SK-N-SH (cell line): ENCODE data around the gene PRKN. TPM values are rescaled to one million over a fixed set of nuclear protein-coding genes. Genes with fewer than 3 reads are reported as not detected.

ENCODE experiments used
- CTCF ChIA-PET: fragments of 300-600, 350-600 bp; formaldehyde crosslinking; extraction: SDS; loops from one replicate; lab custom pipeline; 2021; lab: Yijun Ruan, JAX
- POLR2A ChIA-PET: fragments of 350-600 bp; sonication (Branson Sonifier 250); formaldehyde crosslinking; extraction: SDS; loops from one replicate; lab custom pipeline; 2020; ENCODE audit warnings: antibody characterized with exemption, inconsistent platforms; lab: Yijun Ruan, JAX
- DNase-seq: peaks from one replicate; pipeline ENCODE4 v3.0.0; 2012
- H2AFZ ChIP-seq: fragments of 200-600 bp; sonication (generic); 2 replicates; pipeline ENCODE4 v1.8.1; 2016; ENCODE audit warnings: antibody characterized with exemption, mild to moderate bottlenecking, low read depth
- H3F3A ChIP-seq: fragments of 200-600 bp; sonication (generic); replicated peaks from 2 replicates; pipeline ENCODE3; 2016; ENCODE audit warnings: antibody characterized with exemption, mild to moderate bottlenecking; ENCODE audit not compliant: insufficient read depth
- H3K27ac ChIP-seq, 2 experiments: fragments of 200-500 bp in 1 of 2; fragments of 200-600 bp in 1 of 2; sonication (Bioruptor generic) in 1 of 2; sonication (generic), shearing (Covaris generic) in 1 of 2; 2 replicates each; pipeline versions ENCODE4 v1.5.1 to v1.6.1; 2014 to 2016; ENCODE audit warnings: low read depth in 2 of 2, inconsistent platforms in 1 of 2, low read length in 1 of 2, mild to moderate bottlenecking in 1 of 2, mixed read lengths in 1 of 2
- H3K27me3 ChIP-seq: fragments of 200-600 bp; sonication (generic), shearing (Covaris generic); 2 replicates; pipeline ENCODE4 v1.6.1; 2016; ENCODE audit warnings: mixed run types; ENCODE audit not compliant: insufficient read depth
- H3K36me3 ChIP-seq, 2 experiments: fragments of 200-500 bp in 1 of 2; fragments of 200-600 bp in 1 of 2; sonication (Bioruptor generic) in 1 of 2; sonication (generic) in 1 of 2; replicated peaks in 1 of 2; 2 replicates each; pipeline versions ENCODE3 to v1.5.1; 2014 to 2016; ENCODE audit warnings: low read length in 1 of 2, mild to moderate bottlenecking in 1 of 2; ENCODE audit not compliant: insufficient read depth in 2 of 2, control insufficient read depth in 1 of 2
- H3K4me1 ChIP-seq, 2 experiments: fragments of 200-500 bp in 1 of 2; fragments of 200-600 bp in 1 of 2; sonication (Bioruptor generic) in 1 of 2; sonication (generic), shearing (Covaris generic) in 1 of 2; 2 replicates each; pipeline versions ENCODE4 v1.5.1 to v1.6.1; 2014 to 2016; ENCODE audit warnings: low read depth in 1 of 2, low read length in 1 of 2, mixed run types in 1 of 2; ENCODE audit not compliant: insufficient read depth in 2 of 2, control insufficient read depth in 1 of 2
- H3K4me2 ChIP-seq: fragments of 200-600 bp; sonication (generic), shearing (Covaris generic); 2 replicates; pipeline ENCODE4 v1.6.1; 2017; ENCODE audit warnings: mixed run types
- H3K4me3 ChIP-seq, 2 experiments: fragments of 200-500 bp in 1 of 2; fragments of 200-600 bp in 1 of 2; sonication (Bioruptor generic) in 1 of 2; sonication (generic), shearing (Covaris generic) in 1 of 2; 2 replicates each; pipeline versions ENCODE4 v1.5.1 to v1.8.1; 2014 to 2016; ENCODE audit warnings: low read depth in 2 of 2, inconsistent platforms in 1 of 2, low read length in 1 of 2, mild to moderate bottlenecking in 1 of 2, mixed read lengths in 1 of 2, moderate library complexity in 1 of 2
- H3K79me2 ChIP-seq: fragments of 200-600 bp; sonication (generic); 2 replicates; pipeline ENCODE4 v1.8.1; 2017; ENCODE audit warnings: mild to moderate bottlenecking; ENCODE audit not compliant: insufficient read depth
- H3K9ac ChIP-seq: fragments of 200-600 bp; sonication (generic); 2 replicates; pipeline ENCODE4 v1.6.1; 2017; ENCODE audit warnings: mixed run types
- H3K9me2 ChIP-seq: fragments of 200-600 bp; sonication (generic); 2 replicates; pipeline ENCODE4 v1.6.1; 2017; ENCODE audit warnings: mixed run types
- H3K9me3 ChIP-seq: fragments of 200-600 bp; sonication (generic); 2 replicates; pipeline ENCODE4 v1.6.1; 2017; ENCODE audit warnings: mixed run types, mild to moderate bottlenecking, moderate library complexity
- H4K20me1 ChIP-seq: fragments of 200-600 bp; sonication (generic); 2 replicates; pipeline ENCODE4 v1.6.1; 2017; ENCODE audit warnings: mild to moderate bottlenecking, mixed run types; ENCODE audit not compliant: insufficient read depth
- EZH2phosphoT487 ChIP-seq: fragments of 200-600 bp; sonication (generic); IDR thresholded peaks from 2 replicates; pipeline ENCODE4 v1.6.1; 2017; ENCODE audit warnings: low read depth, mixed run types, mild to moderate bottlenecking, antibody characterized with exemption, moderate library complexity, borderline replicate concordance
- FOSL2 ChIP-seq: IDR thresholded peaks from 2 replicates; pipeline ENCODE4 v1.4.0; 2012; ENCODE audit warnings: low read depth, mild to moderate bottlenecking, moderate library complexity, borderline replicate concordance
- FOXJ3 ChIP-seq: sonication (generic); formaldehyde crosslinking; IDR thresholded peaks from 2 replicates; pipeline ENCODE4 v1.5.1; 2020; ENCODE audit warnings: mild to moderate bottlenecking, missing genetic modification reagents
- FOXM1 ChIP-seq: IDR thresholded peaks from 2 replicates; pipeline ENCODE4 v1.4.0; 2012; ENCODE audit warnings: low read depth, mild to moderate bottlenecking
- GATA2 ChIP-seq: sonication (generic); formaldehyde crosslinking; IDR thresholded peaks from 2 replicates; pipeline ENCODE4 v1.5.0; 2020; ENCODE audit warnings: mild to moderate bottlenecking, missing genetic modification reagents
- IRF3 ChIP-seq: fragments of 150-350 bp; IDR thresholded peaks from 2 replicates; pipeline ENCODE4 v1.6.1; 2016; ENCODE audit warnings: mild to moderate bottlenecking, low read depth, low read length
- JUND ChIP-seq: IDR thresholded peaks from 2 replicates; pipeline ENCODE4 v1.4.0; 2012
- MAX ChIP-seq: IDR thresholded peaks from 2 replicates; pipeline ENCODE4 v1.4.0; 2012; ENCODE audit warnings: low read depth
- MEF2A ChIP-seq: IDR thresholded peaks from 2 replicates; pipeline ENCODE4 v1.4.0; 2012; ENCODE audit warnings: low read depth, borderline replicate concordance
- MXI1 ChIP-seq: IDR thresholded peaks from 2 replicates; pipeline ENCODE4 v1.6.1; 2012; ENCODE audit warnings: mild to moderate bottlenecking, low read depth, low read length, improper control_type of control experiment
- NFIC ChIP-seq: IDR thresholded peaks from 2 replicates; pipeline ENCODE4 v1.4.0; 2012; ENCODE audit warnings: borderline replicate concordance
- NRF1 ChIP-seq: IDR thresholded peaks from 2 replicates; pipeline ENCODE4 v1.6.1; 2012; ENCODE audit warnings: low read depth, mild to moderate bottlenecking, low read length
- RCOR1 ChIP-seq: fragments of 150-350 bp; IDR thresholded peaks from 2 replicates; pipeline ENCODE4 v1.6.1; 2017; ENCODE audit warnings: antibody characterized with exemption, low read length
- RFX5 ChIP-seq: IDR thresholded peaks from 2 replicates; pipeline ENCODE4 v1.6.1; 2012; ENCODE audit warnings: mild to moderate bottlenecking, improper control_type of control experiment, low read length
- RXRA ChIP-seq: IDR thresholded peaks from 2 replicates; pipeline ENCODE4 v1.4.0; 2012; ENCODE audit warnings: low read depth, mild to moderate bottlenecking, borderline replicate concordance
- SIN3A ChIP-seq: IDR thresholded peaks from 2 replicates; pipeline ENCODE4 v1.6.1; 2012; ENCODE audit warnings: low read depth, mild to moderate bottlenecking, low read length, moderate library complexity, borderline replicate concordance
- TCF12 ChIP-seq: IDR thresholded peaks from 2 replicates; pipeline ENCODE4 v1.4.0; 2012
- TEAD4 ChIP-seq: IDR thresholded peaks from 2 replicates; pipeline ENCODE4 v1.4.0; 2012; ENCODE audit warnings: mild to moderate bottlenecking, borderline replicate concordance; ENCODE audit not compliant: insufficient read depth
- WGBS: methylation state at CpG from one replicate; pipeline ENCODE4 v1.1.6; 2017; ENCODE audit warnings: low lambda C conversion rate; 5-methylcytosine and 5-hydroxymethylcytosine counted together
- polyA plus RNA-seq, 3 experiments: library from polyadenylated mRNA; depleted of rRNA; stranded (reverse); fragments of >200 nt; gene quantifications; 2 replicates each; pipeline ENCODE4 v1.2.3, GENCODE V29; 2012
- TF ChIP-seq, protein P1 (sequence below): fragments of 200-600 bp; sonication (generic); IDR thresholded peaks from 2 replicates; pipeline ENCODE4 v1.6.1; 2017; ENCODE audit warnings: antibody characterized with exemption, mild to moderate bottlenecking, moderate library complexity

Gene PRKN
- polyA plus RNA-seq, 1 of the 3 experiments (the other 2 are of a cell fraction), result 0.76 TPM

- no peak overlapping the region for H3K9ac ChIP-seq
- no peaks in the 10 kb centered on the region for H3K79me2 ChIP-seq
- H3K4me1 ChIP-seq, result no peaks in the 10 kb centered on the region
- TF ChIP-seq, protein P1, sequence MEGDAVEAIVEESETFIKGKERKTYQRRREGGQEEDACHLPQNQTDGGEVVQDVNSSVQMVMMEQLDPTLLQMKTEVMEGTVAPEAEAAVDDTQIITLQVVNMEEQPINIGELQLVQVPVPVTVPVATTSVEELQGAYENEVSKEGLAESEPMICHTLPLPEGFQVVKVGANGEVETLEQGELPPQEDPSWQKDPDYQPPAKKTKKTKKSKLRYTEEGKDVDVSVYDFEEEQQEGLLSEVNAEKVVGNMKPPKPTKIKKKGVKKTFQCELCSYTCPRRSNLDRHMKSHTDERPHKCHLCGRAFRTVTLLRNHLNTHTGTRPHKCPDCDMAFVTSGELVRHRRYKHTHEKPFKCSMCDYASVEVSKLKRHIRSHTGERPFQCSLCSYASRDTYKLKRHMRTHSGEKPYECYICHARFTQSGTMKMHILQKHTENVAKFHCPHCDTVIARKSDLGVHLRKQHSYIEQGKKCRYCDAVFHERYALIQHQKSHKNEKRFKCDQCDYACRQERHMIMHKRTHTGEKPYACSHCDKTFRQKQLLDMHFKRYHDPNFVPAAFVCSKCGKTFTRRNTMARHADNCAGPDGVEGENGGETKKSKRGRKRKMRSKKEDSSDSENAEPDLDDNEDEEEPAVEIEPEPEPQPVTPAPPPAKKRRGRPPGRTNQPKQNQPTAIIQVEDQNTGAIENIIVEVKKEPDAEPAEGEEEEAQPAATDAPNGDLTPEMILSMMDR, result no peak
- TF ChIP-seq, all 33 proteins: peak for 0
- H3F3A ChIP-seq, result no peaks in the 10 kb centered on the region
- H3K36me3 ChIP-seq, result no peaks in the 10 kb centered on the region
- H4K20me1 ChIP-seq, result no peaks in the 10 kb centered on the region
- POLR2A ChIA-PET, result no interaction called here
- H3K4me3 ChIP-seq, result no peak overlapping the region
- no peak overlapping the region for H2AFZ ChIP-seq
- no peak for DNase-seq
- 43% methylated on average over 2 of the region's 2 CpGs for WGBS
- H3K4me2 ChIP-seq, result no peak overlapping the region
- H3K9me2 ChIP-seq, result no peaks in the 10 kb centered on the region
- no peak overlapping the region for H3K27ac ChIP-seq
- H3K27me3 ChIP-seq, result no peaks in the 10 kb centered on the region
- H3K9me3 ChIP-seq, result no peaks in the 10 kb centered on the region
- CTCF ChIA-PET, result interaction anchor here (1.0 kb wide), 1 partner anchor 21 kb away, joined by 3 read pairs; no protein-coding TSS in a partner anchor
Measured at GRCh38 chr6:162653808-162654207, 73.8 kb downstream of the PRKN start.

- ChIA-PET POLR2A (no interaction called here), CTCF (no interaction called here)
- Histone ChIP-seq H3K4me1 (no peaks in the 10 kb centered on the region), H3K9ac (no peak overlapping the region), H3K9me3 (no peaks in the 10 kb centered on the region), H3K79me2 (no peaks in the 10 kb centered on the region), H3F3A (no peaks in the 10 kb centered on the region), H3K4me2 (no peak overlapping the region), H3K27me3 (no peaks in the 10 kb centered on the region), H3K27ac (no peak overlapping the region), H3K4me3 (no peak overlapping the region), H3K9me2 (no peaks in the 10 kb centered on the region), H4K20me1 (no peaks in the 10 kb centered on the region), H3K36me3 (no peaks in the 10 kb centered on the region), H2AFZ (no peak overlapping the region)
- TF ChIP-seq SIN3A, result no peak
- no peak for TF ChIP-seq RXRA
- TF ChIP-seq NRF1, result no peak
- no peak for TF ChIP-seq MAX
- TF ChIP-seq FOXJ3 (CRISPR knock-in tag), result no peak
- no peak for TF ChIP-seq NFIC
- no peak for TF ChIP-seq RFX5
- no peak for TF ChIP-seq MXI1
- no peak for TF ChIP-seq EZH2phosphoT487
- no peak for TF ChIP-seq IRF3
- no peak for TF ChIP-seq TCF12
- TF ChIP-seq JUND, result no peak
- TF ChIP-seq RCOR1, result no peak
- TF ChIP-seq MEF2A, result no peak
- no peak for TF ChIP-seq GATA2 (CRISPR knock-in tag)
- no peak for TF ChIP-seq FOXM1
- no peak for TF ChIP-seq FOSL2
- no peak for TF ChIP-seq TEAD4
- DNase-seq, result no peak
- 76% methylated on average over 3 of the region's 3 CpGs for WGBS
Measured at GRCh38 chr6:162651505-162651904, 76.1 kb downstream of the PRKN start.
